IMR-90 (cell line): ENCODE measurements around the gene UFSP1. TPM values are rescaled to one million over a fixed set of nuclear protein-coding genes. Genes with fewer than 3 reads are reported as not detected.
"Not testable (repeated sequence)": the region's sequence is repeated elsewhere in the genome, so short reads cannot be mapped to it uniquely, and the experiment has no call there.

Experiments
- ATAC-seq: fragments of 200-7000 bp; cut with Tn5 transposase; 2 replicates; pipeline ENCODE4 v1.9.1; 2020; ENCODE audit warnings: low read depth, mild to moderate bottlenecking, moderate library complexity
- BruUV-seq: library from RNA; stranded (reverse); fragments of 400-500 nt; replicated peaks from 2 replicates; lab custom pipeline; 2021; lab: Mats Ljungman, UMichigan
- CTCF ChIA-PET: fragments of 300-600 bp; formaldehyde crosslinking; extraction: SDS; loops from one replicate; lab custom pipeline; 2021; ENCODE audit warnings: antibody characterized with exemption; lab: Yijun Ruan, JAX
- POLR2A ChIA-PET: fragments of 300-600 bp; sonication (Branson Sonifier 250); formaldehyde crosslinking; loops from one replicate; lab custom pipeline; 2022; ENCODE audit warnings: antibody characterized with exemption; ENCODE audit not compliant: unreplicated experiment; lab: Charles Lee
- DNase-seq: peaks from one replicate; pipeline ENCODE4 v3.0.0; 2013
- H2AFZ ChIP-seq: replicated peaks from 2 replicates; pipeline ENCODE3; 2013; ENCODE audit warnings: low read length, mild to moderate bottlenecking; ENCODE audit not compliant: poor library complexity
- H2AK5ac ChIP-seq: 2 replicates; pipeline ENCODE4 v1.6.1; 2013; ENCODE audit warnings: low read depth, low read length, inconsistent platforms
- H2AK9ac ChIP-seq: replicated peaks from 2 replicates; pipeline ENCODE3; 2013; ENCODE audit warnings: mild to moderate bottlenecking, low read depth, low read length, moderate library complexity; ENCODE audit not compliant: poor library complexity
- H2BK120ac ChIP-seq: 2 replicates; pipeline ENCODE4 v1.6.1; 2013; ENCODE audit warnings: low read depth, low read length, inconsistent platforms
- H2BK15ac ChIP-seq: 3 replicates; pipeline ENCODE4 v1.6.1; 2013; ENCODE audit warnings: low read depth, low read length, inconsistent platforms
- H2BK20ac ChIP-seq: 2 replicates; pipeline ENCODE4 v1.6.1; 2013; ENCODE audit warnings: low read depth, mild to moderate bottlenecking, inconsistent platforms, low read length, moderate library complexity
- H2BK5ac ChIP-seq: 2 replicates; pipeline ENCODE4 v1.6.1; 2013; ENCODE audit warnings: mild to moderate bottlenecking, low read depth, low read length, inconsistent platforms; ENCODE audit not compliant: poor library complexity, severe bottlenecking
- H3K14ac ChIP-seq: replicated peaks from 2 replicates; pipeline ENCODE4 v1.6.1; 2013; ENCODE audit warnings: low read depth, low read length, inconsistent platforms
- H3K18ac ChIP-seq: 2 replicates; pipeline ENCODE4 v1.6.1; 2013; ENCODE audit warnings: low read depth, low read length, control low read depth
- H3K23ac ChIP-seq: 2 replicates; pipeline ENCODE4 v1.6.1; 2013; ENCODE audit warnings: low read depth, low read length, inconsistent platforms
- H3K27ac ChIP-seq: 2 replicates; pipeline ENCODE4 v1.5.1; 2013; ENCODE audit warnings: mild to moderate bottlenecking, control low read depth, low read length; ENCODE audit not compliant: insufficient read depth
- H3K27me3 ChIP-seq: 2 replicates; pipeline ENCODE4 v1.6.1; 2013; ENCODE audit warnings: low read length; ENCODE audit not compliant: control insufficient read depth, insufficient read depth
- H3K36me3 ChIP-seq: 2 replicates; pipeline ENCODE4 v1.6.1; 2013; ENCODE audit warnings: low read length, mixed read lengths; ENCODE audit not compliant: control insufficient read depth, insufficient read depth
- H3K4ac ChIP-seq: 2 replicates; pipeline ENCODE4 v1.6.1; 2013; ENCODE audit warnings: low read depth, low read length, inconsistent platforms
- H3K4me1 ChIP-seq: 2 replicates; pipeline ENCODE4 v1.6.1; 2013; ENCODE audit warnings: low read length, mixed read lengths; ENCODE audit not compliant: control insufficient read depth, insufficient read depth
- H3K4me2 ChIP-seq: 2 replicates; pipeline ENCODE4 v1.6.1; 2013; ENCODE audit warnings: low read depth, mild to moderate bottlenecking, control low read depth, low read length, moderate library complexity
- H3K4me3 ChIP-seq: 2 replicates; pipeline ENCODE4 v1.5.1; 2013; ENCODE audit warnings: low read depth, mild to moderate bottlenecking, control low read depth, low read length, moderate library complexity; ENCODE audit not compliant: insufficient read depth
- H3K56ac ChIP-seq: 2 replicates; pipeline ENCODE4 v1.6.1; 2013; ENCODE audit warnings: low read length, inconsistent platforms; ENCODE audit not compliant: insufficient read depth; ENCODE audit errors: extremely low read depth
- H3K79me1 ChIP-seq, 2 experiments: 2 replicates each; pipeline ENCODE4 v1.6.1; 2013; ENCODE audit warnings: low read length in 2 of 2, inconsistent platforms in 1 of 2, low read depth in 1 of 2
- H3K9ac ChIP-seq: 2 replicates; pipeline ENCODE4 v1.6.1; 2013; ENCODE audit warnings: low read depth, low read length, control low read depth
- H3K9me1 ChIP-seq: 2 replicates; pipeline ENCODE4 v1.6.1; 2013; ENCODE audit warnings: low read length, inconsistent platforms; ENCODE audit not compliant: insufficient read depth
- H3K9me3 ChIP-seq: 2 replicates; pipeline ENCODE4 v1.6.1; 2013; ENCODE audit warnings: low read length; ENCODE audit not compliant: control insufficient read depth, insufficient read depth
- H4K20me1 ChIP-seq: 2 replicates; pipeline ENCODE4 v1.6.1; 2013; ENCODE audit warnings: low read length, inconsistent platforms; ENCODE audit not compliant: insufficient read depth
- H4K5ac ChIP-seq: 2 replicates; pipeline ENCODE4 v1.6.1; 2013; ENCODE audit warnings: mild to moderate bottlenecking, low read depth, low read length, control low read depth
- H4K8ac ChIP-seq, 2 experiments: 2 replicates each; pipeline ENCODE4 v1.6.1; 2013; ENCODE audit warnings: low read depth in 2 of 2, low read length in 2 of 2, control low read depth in 1 of 2, inconsistent platforms in 1 of 2
- H4K91ac ChIP-seq: 2 replicates; pipeline ENCODE4 v1.6.1; 2013; ENCODE audit warnings: low read depth, low read length, inconsistent platforms; ENCODE audit not compliant: insufficient read depth
- WGBS, 2 experiments: methylation state at CpG; one replicate each; pipeline versions ENCODE4 v1.1.5 to v1.1.7; 2013; ENCODE audit warnings: missing lambda C conversion rate in 2 of 2; ENCODE audit not compliant: insufficient read length in 1 of 2; ENCODE audit errors: extremely low coverage in 2 of 2; 5-methylcytosine and 5-hydroxymethylcytosine counted together
- dilution Hi-C: fragments of 300-500 bp; cut with HindIII; formaldehyde crosslinking; loops from one replicate; pipeline ENCODE4 v1.14.3; 2018; ENCODE audit warnings: low sequenced_read_pairs; ENCODE audit not compliant: unreplicated experiment
- in situ Hi-C: fragments of 300-500 bp; cut with MboI; formaldehyde crosslinking; loops from 3 replicates; pipeline ENCODE4 v1.14.3; 2019; ENCODE audit warnings: low sequenced_read_pairs, inconsistent platforms, mixed read lengths
- intact Hi-C: fragments of 100-400 bp; cut with micrococcal nuclease; formaldehyde crosslinking; loops from 2 replicates; pipeline ENCODE4 v1.10.0; 2022
- polyA plus RNA-seq, 3 experiments: library from polyadenylated mRNA; depleted of rRNA; stranded (reverse); fragments of >200 nt; gene quantifications; 2 replicates each; pipeline ENCODE4 v1.2.3, GENCODE V29; 2012; ENCODE audit warnings: low replicate concordance in 1 of 3
- total RNA-seq: library from RNA; depleted of rRNA; stranded (reverse); fragments of >200 nt; gene quantifications from 2 replicates; pipeline ENCODE4 v1.2.3, GENCODE V29; 2012

UFSP1 gene
- total and polyA plus RNA-seq, 2 of the 4 experiments (the other 2 are of a cell fraction) = 0.36 to 1.0 TPM

DNA sequence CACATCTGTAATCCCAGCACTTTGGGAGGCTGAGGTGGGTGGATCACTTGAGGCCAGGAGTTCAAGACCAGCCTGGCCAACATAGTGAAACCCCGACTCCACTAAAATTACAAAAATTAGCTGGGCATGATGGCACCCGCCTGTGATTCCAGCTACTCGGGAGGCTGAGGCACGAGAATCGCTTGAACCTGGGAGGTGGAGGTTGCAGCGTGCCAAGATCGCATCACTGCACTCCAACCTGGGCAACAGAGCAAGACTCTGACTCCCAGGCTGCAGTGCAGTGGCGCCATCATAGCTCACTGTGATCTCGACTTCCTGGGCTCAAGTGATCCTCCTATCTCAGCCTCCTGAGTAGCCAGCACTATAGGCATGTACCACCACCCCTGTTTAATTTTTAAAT is 34.6 kb downstream of the UFSP1 start:
- H3K4me2 ChIP-seq, CTCF ChIA-PET, H2AK5ac ChIP-seq, DNase-seq, H2AFZ ChIP-seq, H3K4me3 ChIP-seq, H4K5ac ChIP-seq, H2BK120ac ChIP-seq, H3K9ac ChIP-seq, H2BK5ac ChIP-seq, H3K14ac ChIP-seq, H4K20me1 ChIP-seq, H3K56ac ChIP-seq, BruUV-seq, H2BK20ac ChIP-seq, H3K27me3 ChIP-seq, H3K9me1 ChIP-seq, H3K18ac ChIP-seq, H3K9me3 ChIP-seq, ATAC-seq, H2BK15ac ChIP-seq, H3K4ac ChIP-seq, H4K8ac ChIP-seq, H2AK9ac ChIP-seq, H3K4me1 ChIP-seq, H3K23ac ChIP-seq, H4K91ac ChIP-seq, dilution Hi-C loops, H3K27ac ChIP-seq: not testable (repeated sequence)
- POLR2A ChIA-PET = interaction anchor here (0.6 kb wide), 1 partner anchor 304 kb away, joined by 4 read pairs; no protein-coding TSS in a partner anchor
- Histone ChIP-seq H3K79me1 (peaks cover 8 to 17% of the 10 kb centered on the region in 2 experiments), H3K36me3 (peaks cover 11% of the 10 kb centered on the region; the same call in 1 of the 2 replicates)
- intact Hi-C loops (loop anchor here (5.0 kb wide), 2 partner anchors 53 to 243 kb away; partner anchors contain the start of gene MOSPD3), in situ Hi-C loops (loop anchor here (5.0 to 25.0 kb wide), 3 partner anchors 148 to 393 kb away; partner anchors contain the start of genes FBXO24, LRCH4, POP7 and SPACDR)
- no CpG with 5 or more reads among the region's 9 CpGs for WGBS, 2 experiments
